Activated CD4-positive, alpha-beta T cell treated with anti-CD3 and anti-CD28 coated beads, Interleukin-10, Interleukin-2, amounts not matched to agents 100 ng/mL and 50 ng/mL, durations not matched to agents 16 hours and 8 hours (primary cell): Measurements from ENCODE around the gene LZTS2.
"Not testable (repeated sequence)": the region's sequence is repeated elsewhere in the genome, so short reads cannot be mapped to it uniquely, and the experiment has no call there.

ENCODE experiments used
- DNase-seq: peaks from one replicate; pipeline ENCODE4 v3.0.0-alpha.2; 2020

Gene LZTS2

GRCh38 chr10:100999742-101000126 lies at the start of gene LZTS2:
LZTS2 (plus strand) TSS chr10:100999808; CDS start chr10:101002539, 2,731 bp downstream.
- no peak for DNase-seq

GRCh38 chr10:100960251-100960650 lies 39.4 kb upstream of the LZTS2 start:
- no peak for DNase-seq

- no peak for DNase-seq
These were observed 37.1 kb upstream of the LZTS2 start for GRCh38 chr10:100962351-100963080.

GRCh38 chr10:100963826-100964225 lies 35.8 kb upstream of the LZTS2 start:
- no peak for DNase-seq

GRCh38 chr10:100965820-100966219 lies 33.8 kb upstream of the LZTS2 start:
- DNase-seq: no peak

GRCh38 chr10:100966887-100967286 lies 32.7 kb upstream of the LZTS2 start:
- no peak for DNase-seq

- DNase-seq: no peak
These were observed 32.3 kb upstream of the LZTS2 start for GRCh38 chr10:100967332-100967731.

GRCh38 chr10:100968062-100968736 lies 31.4 kb upstream of the LZTS2 start:
- DNase-seq: no peak

GRCh38 chr10:100968863-100969186 lies 30.8 kb upstream of the LZTS2 start:
- DNase-seq: no peak

- peak; percentile 28 for DNase-seq
These were observed 30.2 kb upstream of the LZTS2 start, which contains the start of gene SEMA4G for GRCh38 chr10:100969187-100970075. SEMA4G (plus strand) TSS chr10:100969504; CDS start chr10:100972913, 3,409 bp downstream.

- DNase-seq: no peak
These were observed 29.3 kb upstream of the LZTS2 start for GRCh38 chr10:100970076-100970913.

GRCh38 chr10:100970914-100971811 lies 28.4 kb upstream of the LZTS2 start:
- DNase-seq: no peak

GRCh38 chr10:100972115-100972903 lies 27.3 kb upstream of the LZTS2 start:
- no peak for DNase-seq

- no peak for DNase-seq
These were observed 26.6 kb upstream of the LZTS2 start for GRCh38 chr10:100972904-100973535.

GRCh38 chr10:100975397-100975796 lies 24.2 kb upstream of the LZTS2 start:
- not testable (repeated sequence) for DNase-seq

- no peak for DNase-seq
These were observed 22.7 kb upstream of the LZTS2 start for GRCh38 chr10:100976906-100977305.

GRCh38 chr10:100977436-100977835 lies 22.2 kb upstream of the LZTS2 start:
- DNase-seq: no peak

- no peak for DNase-seq
These were observed 21.3 kb upstream of the LZTS2 start for GRCh38 chr10:100978121-100978900.

- DNase-seq: no peak
These were observed 20.8 kb upstream of the LZTS2 start for GRCh38 chr10:100978901-100979195.
